ENCODE data around the gene PHOSPHO2.

DNA sequence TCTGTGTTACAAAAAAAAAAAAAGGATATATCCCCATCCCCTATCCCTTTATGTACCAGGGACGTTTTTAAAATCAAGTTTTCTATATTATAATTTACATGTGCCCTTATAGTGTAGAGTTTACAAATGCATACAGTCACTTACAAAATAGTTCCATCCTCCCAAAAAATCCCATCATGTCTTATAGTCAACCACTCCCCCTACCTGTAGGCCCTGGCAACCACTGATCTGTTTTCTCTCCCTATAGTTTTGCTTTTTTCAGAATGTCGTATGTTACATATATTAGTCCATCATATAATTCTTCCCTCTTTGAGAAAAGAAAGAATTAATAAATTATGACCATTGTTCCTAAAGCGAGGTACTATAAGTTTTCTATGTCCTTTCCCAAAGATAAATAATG, 17.9 kb upstream of the PHOSPHO2 start:
- TF ChIP-seq POLR2AphosphoS5 (IDR thresholded peaks at IDR 0.05; ENCODE audit: insufficient read depth, low read depth, low read length), result no peak
- TF ChIP-seq FOS (IDR thresholded peaks at IDR 0.05; ENCODE audit: borderline replicate concordance, insufficient read depth, low read length), result no peak
